Measurements from ENCODE around the gene ENTHD1. TPM values are rescaled to one million over a fixed set of nuclear protein-coding genes. Genes with fewer than 3 reads are reported as not detected.

The ENTHD1 gene
- total and polyA plus RNA-seq, 9 of the 15 experiments (the other 6 are each of a cell fraction or from before 2014, with no cell fraction given) = 0.13 to 0.98 (median 0.35) TPM

DNA sequence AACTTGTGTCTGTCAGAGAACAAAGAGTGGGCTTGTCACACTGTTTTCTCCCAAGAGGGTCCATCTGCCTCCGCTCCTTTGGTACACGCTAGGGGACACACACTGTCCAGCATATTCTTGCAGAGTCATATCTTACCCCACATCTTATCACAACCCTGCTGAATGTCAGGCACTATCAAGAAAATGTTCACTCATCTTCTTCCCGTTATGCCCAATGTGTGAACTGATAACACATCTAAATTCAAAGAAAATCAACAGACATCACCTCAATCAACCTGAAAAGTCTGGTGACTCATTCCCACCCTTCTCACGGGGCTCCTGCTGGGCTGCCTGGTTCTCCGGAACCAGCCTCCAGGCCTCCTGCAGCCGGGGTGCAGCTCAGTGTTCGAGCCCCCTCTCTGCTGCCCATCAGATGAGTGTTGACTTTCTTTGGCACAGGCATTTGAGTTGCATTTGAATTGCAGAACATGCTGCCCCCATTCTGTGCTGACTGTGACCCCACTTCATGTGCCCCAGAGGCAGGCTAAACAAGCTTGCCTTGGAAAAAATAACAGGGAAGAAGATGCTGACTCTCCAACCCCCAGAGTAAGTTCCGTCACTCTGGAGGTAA lies 26.7 kb upstream of the ENTHD1 start (continued):
- TF ChIP-seq ZBTB40 (IDR thresholded peaks at IDR 0.05) (no peak), ZBTB40 (CRISPR knock-in tag; IDR thresholded peaks at IDR 0.05) (no peak)

All from K562 (cell line).